ENCODE measurements around the gene MANBA. TPM values are rescaled to one million over a fixed set of nuclear protein-coding genes. Genes with fewer than 3 reads are reported as not detected.
"Not testable (repeated sequence)": the region's sequence is repeated elsewhere in the genome, so short reads cannot be mapped to it uniquely, and the experiment has no call there.

MANBA gene
- total RNA-seq, 1 donor from 2014 or later = 15.7 TPM

DNA sequence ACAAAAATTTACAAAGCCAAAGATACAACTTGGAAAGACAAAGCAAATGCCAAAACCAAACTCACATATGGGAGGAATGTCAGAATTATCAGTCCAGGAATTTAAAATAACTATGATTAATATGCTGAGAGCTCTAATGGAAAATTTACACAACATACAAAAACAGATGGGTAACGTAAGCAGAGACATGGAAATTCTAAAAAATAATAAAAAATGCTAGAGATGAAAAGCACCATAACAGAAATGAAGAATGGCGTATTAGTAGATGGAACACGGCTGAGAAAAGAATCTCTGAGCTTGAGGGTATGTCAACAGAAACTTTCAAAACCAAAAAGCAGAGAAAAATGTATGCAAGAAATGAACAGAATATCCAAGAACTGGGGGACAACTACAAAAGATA, 4.1 kb upstream of the MANBA start:
- intact Hi-C loops (cut with micrococcal nuclease) = loop anchor here (5.0 kb wide), 1 partner anchor 1418 kb away; the partner anchor contains the start of gene PPP3CA

DNA sequence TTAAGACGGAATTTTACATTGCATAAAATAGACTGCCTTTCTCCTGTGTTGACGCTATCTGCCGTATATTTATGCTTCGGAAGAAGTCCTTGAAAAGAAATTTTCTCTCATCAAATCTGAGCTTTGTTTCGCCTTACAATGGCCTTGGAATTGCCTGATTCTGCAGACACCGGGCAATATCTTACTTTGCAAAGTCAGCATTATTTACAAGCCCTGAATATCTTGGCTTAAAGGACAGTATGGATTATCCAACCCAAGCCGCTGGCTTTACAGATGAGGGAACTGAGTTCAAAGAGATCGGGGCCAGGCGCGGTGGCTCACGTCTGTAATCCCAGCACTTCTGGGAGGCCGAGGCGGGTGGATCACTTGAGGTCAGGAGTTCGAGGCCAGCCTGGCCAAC, 1.1 kb upstream of the MANBA start:
- intact Hi-C loops (cut with micrococcal nuclease) = loop anchor here (1.0 to 5.0 kb wide), 6 partner anchors 27 to 1415 kb away; partner anchors contain the start of genes CISD2, PPP3CA, SLC39A8 and SLC9B1

DNA sequence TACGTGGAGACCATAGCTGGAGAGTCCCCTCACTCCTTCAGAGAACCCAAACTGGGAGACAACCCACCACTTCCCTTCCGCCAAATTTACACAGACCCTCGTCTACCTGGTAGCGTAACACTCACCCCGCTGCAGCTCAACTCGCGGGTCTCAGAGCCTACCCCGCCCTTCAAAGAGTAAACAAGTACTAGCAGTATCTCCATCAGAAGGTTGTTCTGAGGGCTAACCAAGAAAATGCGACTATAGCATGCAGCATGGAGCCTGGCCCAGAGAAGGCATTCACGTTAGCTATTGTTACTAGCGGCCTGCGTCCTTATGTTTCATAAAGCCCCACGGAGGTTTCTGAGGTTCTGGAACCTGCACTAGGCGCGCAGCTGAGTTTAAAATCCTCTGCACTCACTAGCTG, 531 bp upstream of the MANBA start:
- intact Hi-C loops (cut with micrococcal nuclease) = loop anchor here (1.0 to 5.0 kb wide), 6 partner anchors 28 to 1414 kb away; partner anchors contain the start of genes CISD2, PPP3CA, SLC39A8 and SLC9B1

DNA sequence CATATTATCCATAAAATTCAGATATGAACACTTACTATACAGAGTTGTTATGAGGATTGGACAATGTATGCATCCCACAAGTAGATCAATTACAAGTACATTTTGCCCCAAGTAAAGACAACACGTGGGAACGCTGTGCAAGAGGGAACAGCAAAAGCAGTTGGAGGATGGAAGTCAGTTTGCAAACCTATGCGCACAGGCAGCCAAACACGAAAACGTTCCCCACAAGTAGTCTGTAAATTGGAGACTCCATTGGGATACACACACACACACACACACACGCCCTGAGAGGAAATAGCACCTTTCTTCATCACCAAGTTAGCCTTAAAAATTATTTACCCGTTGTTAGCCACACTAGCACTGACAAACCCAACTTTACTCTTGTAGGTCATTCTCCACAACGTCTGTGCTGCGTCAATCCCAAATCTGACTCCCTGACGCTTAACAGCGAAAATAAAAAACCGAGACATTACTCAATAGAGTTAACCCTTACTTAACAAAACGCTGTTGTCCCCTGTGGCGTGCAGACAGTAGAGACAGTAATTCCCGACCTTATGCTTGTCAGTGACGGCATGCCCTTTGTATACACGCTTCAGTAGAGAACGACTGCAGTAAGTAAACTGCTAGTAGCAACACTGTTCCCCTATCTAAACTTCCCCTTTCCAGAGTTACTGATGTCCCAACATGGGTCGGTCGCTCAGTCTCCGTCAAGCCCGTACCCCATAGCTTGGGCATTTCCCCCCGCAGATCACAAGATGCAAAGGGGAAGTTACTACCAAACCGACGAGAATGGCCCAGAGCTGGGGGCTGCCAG, 730 bp downstream of the MANBA start:
- intact Hi-C loops (cut with micrococcal nuclease) = loop anchor here (1.0 to 5.0 kb wide), 5 partner anchors 29 to 1413 kb away; partner anchors contain the start of genes PPP3CA, SLC39A8 and UBE2D3

DNA sequence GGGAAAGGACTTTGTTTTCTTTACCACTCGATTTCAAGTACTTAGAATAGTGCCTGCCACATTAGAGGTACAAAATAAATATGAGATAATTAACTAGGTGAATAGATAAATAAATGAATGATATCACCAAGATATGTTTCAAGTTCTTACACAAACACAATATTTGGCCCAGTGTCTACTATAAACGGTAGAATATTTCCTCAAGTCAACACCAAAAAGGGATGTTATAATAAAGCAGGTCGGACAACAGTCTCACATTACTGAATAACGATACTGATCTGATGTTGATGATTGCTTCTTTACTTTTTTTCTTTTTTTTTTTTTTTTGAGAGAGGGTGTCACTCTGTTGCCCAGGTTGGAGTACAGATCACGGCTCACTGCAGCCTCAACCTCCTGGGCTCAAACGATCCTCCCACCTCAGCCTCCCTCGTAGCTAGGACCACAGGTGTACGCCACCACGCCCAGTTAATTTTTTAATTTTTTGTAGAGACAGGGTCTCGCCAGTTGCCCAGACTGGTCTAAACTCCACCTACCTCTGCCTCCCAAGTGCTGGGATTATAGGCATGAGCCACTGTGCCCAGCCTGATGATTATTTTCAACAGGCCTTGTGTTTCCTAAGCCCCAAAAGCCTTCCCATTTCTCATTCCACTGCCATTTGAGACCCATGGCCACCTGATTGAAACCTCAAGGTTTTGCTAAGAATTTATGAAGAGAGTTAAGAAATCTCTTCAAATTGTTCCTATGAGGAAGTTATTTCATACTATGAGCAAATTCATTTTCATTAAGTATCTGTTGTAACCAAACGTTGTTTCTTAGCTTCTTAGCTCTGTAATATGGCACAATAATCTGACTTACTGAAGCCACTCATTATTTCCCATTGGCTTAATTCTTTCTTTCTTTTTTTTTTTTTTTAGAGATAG, 2.3 kb downstream of the MANBA start:
- intact Hi-C loops (cut with micrococcal nuclease) = no loop called here

DNA sequence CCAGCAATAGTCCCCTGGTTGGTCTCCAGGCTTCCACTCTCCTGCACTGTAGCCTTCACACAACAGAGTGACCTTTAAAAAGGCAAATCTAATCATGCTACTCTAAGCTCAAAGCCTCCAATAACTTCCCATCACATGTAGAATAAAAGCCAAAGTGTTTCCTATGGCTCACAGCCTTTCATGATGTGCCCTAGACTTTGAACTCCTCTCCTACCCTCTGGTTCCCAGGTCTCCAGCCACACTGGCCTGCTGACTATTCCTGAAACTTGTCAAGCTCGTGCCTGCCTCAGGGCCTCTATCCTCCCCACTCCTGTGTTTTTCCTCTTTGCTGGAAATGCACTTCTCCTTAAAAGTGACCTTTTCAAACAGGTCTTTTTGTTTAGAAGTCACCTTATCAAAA, 3.1 kb downstream of the MANBA start:
- intact Hi-C loops (cut with micrococcal nuclease) = no loop called here

DNA sequence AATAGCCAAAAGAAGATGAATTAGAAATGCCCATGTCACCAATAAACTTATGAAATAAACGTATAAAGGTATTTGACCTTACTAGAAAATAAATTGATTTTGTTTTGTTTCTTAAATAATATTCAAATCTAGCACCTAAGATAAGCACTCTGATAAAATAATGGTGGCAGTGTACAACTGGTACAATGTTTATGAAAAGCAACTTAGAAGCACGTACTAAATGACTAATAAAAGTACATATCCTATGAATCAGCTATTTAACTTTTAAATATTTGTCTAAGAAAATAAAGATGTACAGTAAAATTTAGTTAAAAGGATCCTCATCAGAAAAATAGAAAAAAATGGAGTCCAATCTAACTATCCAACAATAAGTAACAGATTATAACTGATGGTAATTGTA, 6.7 kb downstream of the MANBA start:
- intact Hi-C loops (cut with micrococcal nuclease) = no loop called here

DNA sequence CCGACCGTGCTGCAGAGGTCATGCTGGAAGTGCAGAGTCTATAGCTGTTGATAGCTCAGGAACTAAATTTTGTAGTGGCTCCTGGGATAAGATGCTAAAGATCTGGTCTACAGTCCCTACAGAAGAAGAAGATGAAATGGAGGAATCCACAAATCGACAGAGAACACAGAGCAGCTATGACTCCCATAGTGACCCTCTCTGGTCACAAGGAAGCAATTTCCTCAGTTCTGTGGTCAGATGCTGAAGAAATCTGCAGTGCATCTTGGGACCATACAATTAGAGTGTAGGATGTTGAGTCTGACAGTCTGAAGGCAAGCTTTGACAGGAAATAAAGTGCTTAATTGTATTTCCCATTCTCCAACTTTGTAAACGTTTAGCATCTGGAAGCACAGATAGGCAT, 8.8 kb downstream of the MANBA start:
- intact Hi-C loops (cut with micrococcal nuclease) = no loop called here

DNA sequence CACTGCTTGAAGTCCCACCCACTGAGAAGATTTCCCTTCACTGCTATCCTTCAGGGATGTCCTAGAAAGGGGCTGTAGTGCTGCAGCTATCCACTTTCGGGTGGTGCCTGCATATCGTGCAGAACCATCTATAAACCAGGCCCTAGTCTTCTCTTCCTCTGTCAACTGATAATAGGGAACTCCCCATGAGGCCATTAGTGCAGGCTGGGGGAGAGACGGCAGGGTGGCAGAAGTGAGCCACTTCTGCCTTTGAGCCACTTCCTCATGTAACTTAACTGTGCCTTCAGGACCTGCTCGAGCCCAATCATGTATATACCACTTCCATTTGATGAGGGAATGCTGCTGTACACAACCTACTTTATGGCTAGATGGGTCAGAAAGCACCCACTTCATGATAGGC, 17.4 kb downstream of the MANBA start:
- intact Hi-C loops (cut with micrococcal nuclease) = not testable (repeated sequence)

DNA sequence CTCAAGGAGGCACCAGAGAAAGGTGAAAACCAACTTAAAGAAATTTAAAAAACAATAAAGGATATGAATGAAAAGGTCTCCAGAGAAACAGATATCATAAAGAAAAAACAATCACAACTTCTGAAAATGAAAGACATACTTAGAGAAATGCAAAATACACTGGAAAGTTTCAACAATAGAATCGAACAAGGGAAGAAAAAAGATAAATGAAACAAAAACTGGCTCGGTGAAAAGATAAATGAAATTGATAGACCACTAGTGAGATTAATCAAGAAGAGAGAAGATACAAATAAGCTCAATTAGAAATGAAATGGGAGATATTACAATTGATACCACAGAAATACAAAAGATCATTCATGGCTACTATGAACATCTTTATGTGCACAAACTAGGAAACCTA, 22.0 kb downstream of the MANBA start:
- intact Hi-C loops (cut with micrococcal nuclease) = not testable (repeated sequence)

DNA sequence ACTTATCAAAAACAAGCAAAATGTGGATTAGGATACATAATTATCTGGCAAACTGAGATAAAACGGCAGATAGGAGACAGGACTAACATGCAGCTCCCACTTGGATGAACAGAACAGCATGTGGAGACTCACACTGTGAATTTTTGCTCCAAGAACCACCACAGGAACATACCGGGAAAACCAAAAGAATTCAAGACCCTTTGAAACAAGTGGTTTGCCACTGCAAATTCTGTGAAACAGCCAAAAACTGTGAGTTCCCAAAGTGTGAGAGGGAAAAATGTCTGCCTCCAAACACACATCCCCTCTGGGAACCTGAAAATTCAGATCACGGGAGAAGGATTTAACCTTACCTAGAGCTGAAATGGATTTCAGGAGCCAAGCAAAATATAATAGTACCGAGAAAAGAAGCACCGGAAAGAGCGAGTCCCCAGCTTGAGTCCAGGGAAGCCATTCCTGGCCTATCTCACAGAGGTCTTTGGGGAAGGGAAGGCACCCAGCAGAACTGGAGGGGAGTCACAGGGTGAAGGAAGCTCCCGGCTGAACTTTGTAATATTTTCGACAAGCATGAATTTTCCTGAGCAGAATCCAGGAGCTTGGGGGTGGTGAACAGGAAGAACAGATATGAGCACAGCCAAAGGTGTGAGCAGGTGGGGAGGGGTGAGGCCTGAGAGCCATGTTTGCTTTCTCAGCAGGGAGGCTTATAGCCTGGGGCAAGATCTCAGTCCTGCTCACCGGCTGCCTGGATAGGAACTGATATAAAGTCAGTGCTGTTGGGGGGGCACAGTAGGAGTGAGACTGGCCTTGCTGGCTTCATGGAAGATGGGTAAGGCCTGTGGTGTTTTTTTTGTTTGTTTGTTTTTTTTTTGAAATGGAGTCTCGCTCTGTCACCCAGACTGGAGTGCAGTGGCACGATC, 23.9 kb downstream of the MANBA start:
- intact Hi-C loops (cut with micrococcal nuclease) = no loop called here

DNA sequence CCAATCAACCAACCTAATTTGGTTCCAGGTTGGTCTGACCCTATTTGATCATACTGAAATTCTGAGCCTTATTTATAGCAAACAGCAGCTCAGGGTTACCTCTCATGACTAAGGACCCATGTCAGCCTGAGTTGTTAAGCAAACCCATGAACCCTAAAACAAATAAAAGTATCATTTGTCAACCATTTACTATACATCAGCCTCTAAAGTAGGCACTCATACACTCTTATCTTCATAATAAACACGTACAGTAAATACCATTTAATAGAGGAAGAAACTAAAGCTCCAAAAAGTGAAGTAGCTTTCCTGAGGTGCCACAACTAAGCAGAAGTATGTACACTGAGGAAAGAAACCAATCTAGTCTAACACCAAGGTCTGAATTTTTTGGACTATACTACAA, 25.2 kb downstream of the MANBA start:
- intact Hi-C loops (cut with micrococcal nuclease) = no loop called here

DNA sequence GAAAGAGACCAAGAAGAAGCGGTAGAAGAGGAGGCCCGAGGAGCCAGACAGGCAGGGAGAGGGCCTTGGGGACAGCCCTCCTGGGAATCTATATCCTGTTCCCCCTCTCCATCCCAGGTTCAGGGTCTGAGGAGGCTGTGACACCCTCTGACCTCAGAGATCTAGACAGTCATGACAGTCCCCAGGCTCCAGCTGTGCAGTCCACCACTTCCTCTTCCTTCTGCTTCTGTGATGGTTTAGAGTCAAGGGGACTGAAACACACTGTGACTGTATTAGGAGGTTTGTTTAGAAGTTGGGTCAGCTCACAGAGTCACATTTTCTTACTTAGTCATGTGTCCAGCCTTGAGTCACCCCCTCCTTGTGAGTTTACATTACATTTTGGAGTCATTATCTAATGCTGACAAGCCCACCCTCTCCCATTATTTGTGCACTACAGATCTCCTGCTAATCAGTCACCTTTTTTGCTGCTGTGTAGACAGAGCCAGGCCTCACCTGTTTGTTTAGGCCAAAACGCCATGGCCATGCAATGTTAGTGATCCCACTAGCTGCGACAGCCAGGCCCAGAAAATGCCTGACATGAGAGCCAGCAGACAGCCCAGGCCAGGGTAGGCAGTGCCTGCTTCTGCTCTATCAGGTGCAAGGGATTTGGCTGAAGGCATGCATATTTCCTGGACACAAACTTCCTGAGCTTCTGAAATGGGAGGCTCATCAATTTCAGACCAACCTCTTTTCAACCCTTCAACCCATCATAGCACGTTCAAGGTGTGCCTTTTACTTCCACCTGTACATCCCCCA, 26.0 kb downstream of the MANBA start:
- intact Hi-C loops (cut with micrococcal nuclease) = no loop called here

DNA sequence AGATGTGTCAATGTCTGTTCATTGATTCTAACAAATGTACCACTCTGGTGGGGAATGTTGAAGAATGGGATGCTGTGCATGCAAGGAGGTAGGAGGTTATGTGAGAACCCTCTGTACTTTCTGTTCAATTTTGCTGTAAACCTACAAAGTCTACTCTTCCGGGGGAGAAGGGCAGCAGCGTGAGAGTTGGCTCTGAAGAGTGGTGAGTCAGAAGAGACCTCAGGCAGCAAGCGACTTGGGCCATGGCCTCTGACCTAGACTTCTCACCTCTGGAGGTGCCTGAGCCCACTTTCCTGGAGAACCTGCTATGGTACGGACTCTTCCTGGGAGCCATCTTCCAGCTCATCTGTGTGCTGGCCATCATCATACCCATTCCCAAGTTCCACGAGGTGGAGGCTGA, 26.7 kb downstream of the MANBA start:
- intact Hi-C loops (cut with micrococcal nuclease) = no loop called here

DNA sequence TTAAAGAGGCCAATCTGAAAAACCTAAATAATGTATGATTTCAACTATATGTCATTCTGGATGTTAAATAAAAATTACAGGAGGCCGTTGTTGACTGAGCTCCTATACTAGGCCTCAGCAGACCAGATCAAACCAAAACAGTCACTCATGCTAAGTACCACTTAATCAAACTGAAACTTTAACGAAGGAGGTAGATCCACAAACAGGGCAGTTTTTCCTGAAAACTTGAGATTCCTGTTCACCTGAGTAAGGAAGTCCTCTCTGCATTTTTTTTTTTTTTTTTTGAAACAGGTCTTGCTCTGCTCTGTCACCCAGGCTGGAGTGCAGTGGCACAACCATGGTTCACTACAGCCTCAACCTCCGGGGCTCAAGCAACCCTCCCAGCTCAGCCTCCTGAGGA, 27.7 kb downstream of the MANBA start:
- intact Hi-C loops (cut with micrococcal nuclease) = no loop called here

DNA sequence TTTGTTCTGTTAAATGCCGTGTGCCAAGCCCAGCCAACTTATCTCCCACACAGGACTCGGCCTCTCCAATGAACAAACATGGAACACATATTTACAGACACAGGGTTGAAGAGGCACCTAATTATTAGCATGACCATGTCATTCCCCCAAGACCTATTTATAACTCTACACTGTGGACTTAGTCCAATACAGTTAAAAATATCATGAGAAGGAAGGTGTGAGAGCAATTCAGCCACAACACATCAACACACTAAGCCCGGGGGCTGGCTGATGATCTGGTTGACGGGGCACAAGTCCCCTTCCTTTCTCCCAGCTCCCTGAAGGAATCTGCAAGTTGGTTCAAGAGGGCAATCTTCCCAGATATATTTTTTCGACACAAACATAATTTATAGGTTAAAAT, 28.1 kb downstream of the MANBA start:
- intact Hi-C loops (cut with micrococcal nuclease) = no loop called here

DNA sequence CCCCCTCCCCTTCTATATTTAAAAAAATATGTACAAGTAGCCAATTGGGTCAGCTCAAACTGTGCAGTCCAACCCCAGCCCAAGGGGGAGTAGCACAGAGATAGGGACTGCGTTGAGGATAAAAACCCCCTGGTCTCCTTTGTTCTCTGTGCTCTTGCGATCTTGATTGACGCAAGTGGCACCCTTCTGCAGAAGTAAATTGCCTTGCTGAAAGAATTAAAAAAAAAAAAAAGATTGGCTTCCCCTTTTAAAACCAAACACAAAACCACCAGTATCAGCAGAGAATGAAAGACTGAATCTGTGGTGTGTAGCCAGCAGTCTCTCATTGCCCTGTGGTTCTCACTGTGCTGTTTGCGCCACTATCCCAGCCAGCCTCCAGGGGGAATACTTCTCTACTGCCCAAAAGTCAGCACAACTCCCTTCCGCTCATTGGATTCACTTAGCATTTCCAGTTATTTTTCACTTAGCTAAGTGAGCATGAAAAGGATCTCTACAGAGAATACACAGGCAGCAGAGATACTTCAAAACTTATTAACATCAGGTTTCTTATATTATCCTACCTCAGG, 29.7 kb downstream of the MANBA start:
- intact Hi-C loops (cut with micrococcal nuclease) = no loop called here

DNA sequence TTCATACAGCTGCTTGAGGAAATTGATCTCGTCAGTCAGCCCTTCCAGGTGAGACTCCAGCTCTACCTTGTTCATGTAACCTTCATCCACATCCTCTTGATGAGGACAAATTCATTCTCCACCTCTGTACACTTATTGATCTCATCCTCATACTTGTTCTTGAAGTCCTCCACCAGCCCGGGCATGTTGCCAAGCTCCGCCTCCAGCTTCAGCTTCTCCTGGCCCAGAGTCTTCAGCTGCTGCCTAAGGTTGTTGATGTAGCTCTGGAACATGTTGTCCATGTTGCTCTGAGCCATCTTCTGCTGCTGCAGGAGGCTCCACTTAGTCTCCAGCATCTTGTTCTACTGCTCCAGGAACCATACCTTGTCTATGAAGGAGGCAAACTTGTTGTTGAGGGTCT, 31.3 kb downstream of the MANBA start:
- intact Hi-C loops (cut with micrococcal nuclease) = not testable (repeated sequence)

DNA sequence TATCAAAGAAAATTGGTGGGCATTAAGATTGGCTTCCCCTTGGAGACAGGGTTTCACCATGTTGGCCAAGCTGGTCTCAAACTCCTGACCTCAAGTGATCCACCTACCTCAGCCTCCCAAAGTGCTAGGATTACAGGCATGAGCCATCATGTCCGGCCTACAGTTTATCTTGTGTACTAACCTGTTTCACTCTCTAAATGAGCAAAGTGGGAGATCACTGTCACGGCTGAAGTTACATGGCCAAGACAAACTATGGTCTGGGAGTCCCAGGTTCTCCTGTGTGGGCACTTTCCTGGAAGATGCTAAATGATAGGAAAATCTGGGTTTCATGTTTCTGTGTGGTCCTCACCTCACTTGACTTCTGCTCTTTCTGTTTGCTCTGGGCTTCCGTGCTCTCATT, 33.8 kb downstream of the MANBA start:
- intact Hi-C loops (cut with micrococcal nuclease) = not testable (repeated sequence)

DNA sequence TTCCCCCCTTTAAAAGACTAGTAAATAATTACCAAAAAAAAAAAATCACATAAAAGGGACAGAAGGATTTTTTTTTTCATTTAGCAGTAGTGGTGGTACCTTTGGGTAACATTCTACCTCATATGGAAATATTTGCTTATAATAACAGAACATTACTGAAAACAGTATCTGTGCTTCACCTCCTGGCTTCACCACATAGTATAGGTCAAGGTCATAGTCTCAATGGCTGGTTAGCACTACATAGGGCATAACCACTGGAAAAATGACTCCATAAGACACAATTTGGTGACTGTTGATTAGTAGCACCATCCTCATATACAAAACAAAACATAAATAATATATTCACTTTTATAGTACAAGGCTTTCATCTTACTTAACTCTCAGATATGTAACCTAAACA, 34.7 kb downstream of the MANBA start:
- intact Hi-C loops (cut with micrococcal nuclease) = no loop called here

Data from T-helper 2 cell treated with Interferon-gamma antibody and Interleukin-4, amounts not matched to agents 100 ng/mL and 5 ng/mL, for 36 hours (primary cell).